ENCODE data around the gene CEP41. TPM values are rescaled to one million over a fixed set of nuclear protein-coding genes. Genes with fewer than 3 reads are reported as not detected.
"Not testable (repeated sequence)": the region's sequence is repeated elsewhere in the genome, so short reads cannot be mapped to it uniquely, and the experiment has no call there.

The CEP41 gene
- total and polyA plus RNA-seq, 7 donors: 1.2 to 11.9 (median 7.2) TPM

DNA sequence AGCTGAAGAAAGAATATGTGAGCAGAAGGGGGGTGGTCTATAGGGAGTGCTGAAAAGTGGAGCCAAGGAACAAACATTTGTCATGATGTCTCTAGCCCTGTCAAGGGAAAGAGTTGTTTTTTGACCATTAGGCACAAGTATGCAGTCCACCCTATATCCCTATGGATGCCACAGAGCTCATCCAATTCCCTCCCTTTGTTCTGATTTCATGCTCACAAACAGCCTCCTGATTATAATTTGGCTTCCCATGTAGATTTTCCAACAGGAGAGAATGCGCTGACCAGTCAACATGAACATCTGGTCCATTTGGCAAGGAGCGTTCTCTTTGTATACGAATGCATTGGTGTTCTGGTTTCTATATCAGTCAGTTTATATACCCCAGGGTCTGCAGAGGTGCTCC lies 12.1 kb upstream of the CEP41 start:
- Histone ChIP-seq H3K9me3 (no peaks in the 10 kb centered on the region), H3K4me1 (no peaks in the 10 kb centered on the region), H3K27me3 (no peaks in the 10 kb centered on the region), H3K27ac (no peak overlapping the region), H3K36me3 (no peaks in the 10 kb centered on the region), H3K4me3 (no peak overlapping the region)
- 80 to 90% methylated on average over 3 of the region's 3 CpGs for WGBS, 2 donors
- TF ChIP-seq EP300 (IDR thresholded peaks at IDR 0.05): no peak
- DNase-seq: no peak
- intact Hi-C loops (cut with DNase I): no loop called here

GRCh38 chr7:130451344-130451743 lies 10.5 kb upstream of the CEP41 start:
- DNase-seq; H3K36me3 ChIP-seq; H3K9me3 ChIP-seq; intact Hi-C loops (cut with DNase I); H3K27me3 ChIP-seq; H3K27ac ChIP-seq; H3K4me1 ChIP-seq; H3K4me3 ChIP-seq: not testable (repeated sequence)
- 92 to 95% methylated on average over 3 of the region's 3 CpGs for WGBS, 2 donors

- H3K27ac ChIP-seq: no peak overlapping the region
- no peak for DNase-seq
- 90 to 96% methylated on average over 3 of the region's 3 CpGs for WGBS, 2 donors
- no peaks in the 10 kb centered on the region for H3K36me3 ChIP-seq
- peaks cover 0 to 19% (median 7%) of the 10 kb centered on the region in 4 donors for H3K4me1 ChIP-seq
- H3K4me3 ChIP-seq: no peak overlapping the region
- no peaks in the 10 kb centered on the region for H3K27me3 ChIP-seq
- intact Hi-C loops (cut with DNase I): no loop called here
- no peak for TF ChIP-seq CTCF (IDR thresholded peaks at IDR 0.05)
- TF ChIP-seq EP300 (IDR thresholded peaks at IDR 0.05): no peak
- TF ChIP-seq POLR2AphosphoS5 (IDR thresholded peaks at IDR 0.05): no peak
- no peak for TF ChIP-seq POLR2A (IDR thresholded peaks at IDR 0.05)
- H3K9me3 ChIP-seq: no peaks in the 10 kb centered on the region
Observed at GRCh38 chr7:130446259-130446658, 5.4 kb upstream of the CEP41 start.

GRCh38 chr7:130444751-130445407 lies 4.1 kb upstream of the CEP41 start:
- Histone ChIP-seq H3K9me3 (no peaks in the 10 kb centered on the region), H3K36me3 (no peaks in the 10 kb centered on the region), H3K27ac (peak overlapping the region in 1 of 4 donors; percentile 32), H3K4me3 (no peak overlapping the region), H3K4me1 (peaks cover 0 to 20% (median 10%) of the 10 kb centered on the region in 4 donors), H3K27me3 (no peaks in the 10 kb centered on the region)
- 85 to 90% methylated on average over 5 of the region's 5 CpGs for WGBS, 2 donors
- TF ChIP-seq POLR2A (IDR thresholded peaks at IDR 0.05): no peak
- no peak for TF ChIP-seq EP300 (IDR thresholded peaks at IDR 0.05)
- no peak for TF ChIP-seq CTCF (IDR thresholded peaks at IDR 0.05)
- no peak for TF ChIP-seq POLR2AphosphoS5 (IDR thresholded peaks at IDR 0.05)
- intact Hi-C loops (cut with DNase I): no loop called here
- no peak for DNase-seq

GRCh38 chr7:130444234-130444633 lies 3.4 kb upstream of the CEP41 start:
- intact Hi-C loops (cut with DNase I): no loop called here
- H3K4me3 ChIP-seq: no peak overlapping the region
- peaks cover 0 to 20% (median 10%) of the 10 kb centered on the region in 4 donors for H3K4me1 ChIP-seq
- TF ChIP-seq EP300 (IDR thresholded peaks at IDR 0.05): no peak
- no peak for TF ChIP-seq POLR2AphosphoS5 (IDR thresholded peaks at IDR 0.05)
- no peak for TF ChIP-seq POLR2A (IDR thresholded peaks at IDR 0.05)
- no peak for TF ChIP-seq CTCF (IDR thresholded peaks at IDR 0.05)
- 67 to 82% methylated on average over 3 of the region's 3 CpGs for WGBS, 2 donors
- H3K27me3 ChIP-seq: no peaks in the 10 kb centered on the region
- DNase-seq: no peak
- no peaks in the 10 kb centered on the region for H3K9me3 ChIP-seq
- peak overlapping the region in 1 of 4 donors; percentile 32 for H3K27ac ChIP-seq
- H3K36me3 ChIP-seq: no peaks in the 10 kb centered on the region

DNA sequence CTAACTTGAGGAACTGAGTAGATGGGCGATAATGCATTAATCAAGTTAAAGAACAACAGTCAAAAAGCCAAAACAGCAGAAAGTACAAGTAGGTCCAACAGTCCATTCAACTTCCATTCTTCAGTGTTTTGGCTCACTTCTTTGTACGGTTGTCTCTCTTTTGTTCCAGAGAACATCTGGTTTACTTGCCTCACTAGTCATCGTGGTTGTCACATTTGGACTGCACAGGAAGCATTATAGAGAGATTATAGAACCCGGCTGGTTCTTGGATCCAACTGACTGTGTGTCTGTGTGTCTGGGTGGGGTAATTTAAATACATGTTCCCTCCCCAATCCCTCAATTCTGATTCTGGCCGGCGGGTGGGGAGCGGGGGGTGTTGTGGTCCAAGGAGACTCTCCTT lies 1.8 kb upstream of the CEP41 start:
- no peak for TF ChIP-seq CTCF (IDR thresholded peaks at IDR 0.05)
- no peak for TF ChIP-seq POLR2A (IDR thresholded peaks at IDR 0.05)
- TF ChIP-seq EP300 (IDR thresholded peaks at IDR 0.05): no peak
- intact Hi-C loops (cut with DNase I): no loop called here
- H3K4me3 ChIP-seq: no peak overlapping the region
- WGBS, 2 donors: 84 to 95% methylated on average over 7 of the region's 7 CpGs
- no peak overlapping the region for H3K27ac ChIP-seq
- no peak for DNase-seq
- no peaks in the 10 kb centered on the region for H3K27me3 ChIP-seq
- peaks cover 0 to 20% (median 10%) of the 10 kb centered on the region in 4 donors for H3K4me1 ChIP-seq
- H3K36me3 ChIP-seq: no peaks in the 10 kb centered on the region
- no peaks in the 10 kb centered on the region for H3K9me3 ChIP-seq

Data from sigmoid colon (tissue), 7 donors.